ENCODE measurements around the gene AADACL4.

Gene AADACL4

GRCh38 chr1:12658531-12659453 lies 14.9 kb downstream of the AADACL4 start:
- no peaks in the 10 kb centered on the region for H3K36me3 ChIP-seq (ENCODE audit: low read depth)
- H3K4me3 ChIP-seq (ENCODE audit: severe bottlenecking) = no peak overlapping the region
- H3K9me3 ChIP-seq (ENCODE audit: severe bottlenecking) = no peaks in the 10 kb centered on the region
- DNase-seq (ENCODE audit: low spot score) (no peak), ATAC-seq (ENCODE audit: low read depth) (peak; percentile 84)
- H3K27me3 ChIP-seq (ENCODE audit: insufficient read depth, poor library complexity, severe bottlenecking) = no peaks in the 10 kb centered on the region
- TF ChIP-seq CTCF (IDR thresholded peaks at IDR 0.05; ENCODE audit: poor library complexity, severe bottlenecking) = peak; percentile 91
- no peaks in the 10 kb centered on the region for H3K4me1 ChIP-seq (ENCODE audit: insufficient read depth, poor library complexity, severe bottlenecking)
- H3K27ac ChIP-seq (ENCODE audit: poor library complexity, severe bottlenecking) = no peak overlapping the region

GRCh38 chr1:12661606-12662219 lies 17.8 kb downstream of the AADACL4 start:
- Histone ChIP-seq H3K4me3 (ENCODE audit: severe bottlenecking) (no peak overlapping the region), H3K36me3 (ENCODE audit: low read depth) (no peaks in the 10 kb centered on the region), H3K27me3 (ENCODE audit: insufficient read depth, poor library complexity, severe bottlenecking) (no peaks in the 10 kb centered on the region), H3K27ac (ENCODE audit: poor library complexity, severe bottlenecking) (no peak overlapping the region), H3K4me1 (ENCODE audit: insufficient read depth, poor library complexity, severe bottlenecking) (no peaks in the 10 kb centered on the region), H3K9me3 (ENCODE audit: severe bottlenecking) (no peaks in the 10 kb centered on the region)
- TF ChIP-seq CTCF (IDR thresholded peaks at IDR 0.05; ENCODE audit: poor library complexity, severe bottlenecking) = no peak
- DNase-seq (ENCODE audit: low spot score) (no peak), ATAC-seq (ENCODE audit: low read depth) (no peak)

- Histone ChIP-seq H3K36me3 (ENCODE audit: low read depth) (no peaks in the 10 kb centered on the region), H3K4me3 (ENCODE audit: severe bottlenecking) (no peak overlapping the region), H3K4me1 (ENCODE audit: insufficient read depth, poor library complexity, severe bottlenecking) (no peaks in the 10 kb centered on the region), H3K9me3 (ENCODE audit: severe bottlenecking) (no peaks in the 10 kb centered on the region), H3K27me3 (ENCODE audit: insufficient read depth, poor library complexity, severe bottlenecking) (no peaks in the 10 kb centered on the region), H3K27ac (ENCODE audit: poor library complexity, severe bottlenecking) (no peak overlapping the region)
- DNase-seq (ENCODE audit: low spot score) (no peak), ATAC-seq (ENCODE audit: low read depth) (no peak)
- no peak for TF ChIP-seq CTCF (IDR thresholded peaks at IDR 0.05; ENCODE audit: poor library complexity, severe bottlenecking)
Observed at GRCh38 chr1:12662556-12662955, 18.7 kb downstream of the AADACL4 start.

- no peak for DNase-seq (ENCODE audit: low spot score)
- Histone ChIP-seq H3K36me3 (ENCODE audit: low read depth) (no peaks in the 10 kb centered on the region), H3K4me3 (ENCODE audit: severe bottlenecking) (no peak overlapping the region), H3K27ac (ENCODE audit: poor library complexity, severe bottlenecking) (no peak overlapping the region), H3K9me3 (ENCODE audit: severe bottlenecking) (no peaks in the 10 kb centered on the region), H3K4me1 (ENCODE audit: insufficient read depth, poor library complexity, severe bottlenecking) (no peaks in the 10 kb centered on the region), H3K27me3 (ENCODE audit: insufficient read depth, poor library complexity, severe bottlenecking) (no peaks in the 10 kb centered on the region)
- no peak for ATAC-seq (ENCODE audit: low read depth)
- no peak for TF ChIP-seq CTCF (IDR thresholded peaks at IDR 0.05; ENCODE audit: poor library complexity, severe bottlenecking)
Observed at GRCh38 chr1:12665511-12665910, 21.6 kb downstream of the AADACL4 start.

Measured in RWPE2 (cell line).